H1 (cell line): ENCODE measurements around the gene MASP1. TPM values are rescaled to one million over a fixed set of nuclear protein-coding genes. Genes with fewer than 3 reads are reported as not detected.
A peak's percentile ranks its signal among the peaks of the same experiment; 100 is the strongest.

Experiments
- CTCF ChIA-PET: fragments of 300-600 bp; sonication (Branson Sonifier 250); formaldehyde crosslinking; loops from one replicate; lab custom pipeline; 2021; ENCODE audit not compliant: partially characterized antibody; lab: Charles Lee
- POLR2A ChIA-PET: fragments of 300-600 bp; sonication (Branson Sonifier 250); formaldehyde crosslinking; loops from one replicate; lab custom pipeline; 2021; ENCODE audit warnings: inconsistent platforms; ENCODE audit not compliant: partially characterized antibody; lab: Charles Lee
- DNase-seq, 2 experiments: peaks; one replicate each; pipeline versions ENCODE4 v3.0.0 to v3.0.0-alpha.2; 2010 to 2022; ENCODE audit warnings: low spot score in 2 of 2, low read depth in 1 of 2, mixed read lengths in 1 of 2
- FAIRE-seq: peaks from 2 replicates; lab custom pipeline; 2011; peaks lifted over from hg19 to GRCh38; lab: Jason Lieb, UNC
- H2AFZ ChIP-seq: 2 replicates; pipeline ENCODE4 v1.8.1; 2012; ENCODE audit warnings: low read length, inconsistent platforms
- H2AK5ac ChIP-seq: 2 replicates; pipeline ENCODE4 v1.6.1; 2013; ENCODE audit warnings: low read depth, low read length
- H2BK120ac ChIP-seq: replicated peaks from 2 replicates; pipeline ENCODE3; 2013; ENCODE audit warnings: low read depth, low read length, inconsistent platforms
- H2BK12ac ChIP-seq: 2 replicates; pipeline ENCODE4 v1.6.1; 2013; ENCODE audit warnings: low read depth, low read length
- H2BK15ac ChIP-seq: 2 replicates; pipeline ENCODE4 v1.6.1; 2013; ENCODE audit warnings: low read length
- H2BK20ac ChIP-seq: 2 replicates; pipeline ENCODE4 v1.6.1; 2013; ENCODE audit warnings: low read length
- H2BK5ac ChIP-seq: 2 replicates; pipeline ENCODE4 v1.6.1; 2013; ENCODE audit warnings: low read depth, low read length
- H3K14ac ChIP-seq: 2 replicates; pipeline ENCODE4 v1.6.1; 2013; ENCODE audit warnings: inconsistent platforms; ENCODE audit not compliant: insufficient read length
- H3K18ac ChIP-seq: 2 replicates; pipeline ENCODE4 v1.6.1; 2013; ENCODE audit warnings: low read length; ENCODE audit errors: extremely low read depth
- H3K23ac ChIP-seq: 2 replicates; pipeline ENCODE4 v1.6.1; 2013; ENCODE audit warnings: inconsistent platforms; ENCODE audit not compliant: insufficient read length
- H3K23me2 ChIP-seq: 2 replicates; pipeline ENCODE4 v1.6.1; 2013; ENCODE audit warnings: low read depth, low read length
- H3K27ac ChIP-seq: 2 replicates; pipeline ENCODE4 v1.6.1; 2011; ENCODE audit warnings: low read depth, low read length, inconsistent platforms
- H3K27me3 ChIP-seq, 4 experiments: replicated peaks in 1 of 4; 1 replicate in 1 of 4; 2 replicates in 3 of 4; pipeline versions ENCODE4 v1.6.1 to v1.8.1; 2011 to 2013; ENCODE audit warnings: low read length in 3 of 4, mild to moderate bottlenecking in 3 of 4, inconsistent platforms in 2 of 4, mixed read lengths in 2 of 4, moderate library complexity in 1 of 4; ENCODE audit not compliant: control insufficient read depth in 3 of 4, insufficient read depth in 3 of 4; ENCODE audit errors: extremely low read depth in 1 of 4
- H3K36me3 ChIP-seq, 4 experiments: 2 replicates each; pipeline versions ENCODE4 v1.6.1 to v1.8.1; 2011 to 2013; ENCODE audit warnings: mild to moderate bottlenecking in 4 of 4, low read length in 3 of 4, moderate library complexity in 2 of 4, control low read depth in 1 of 4, inconsistent platforms in 1 of 4; ENCODE audit not compliant: insufficient read depth in 4 of 4, control insufficient read depth in 2 of 4
- H3K4ac ChIP-seq: replicated peaks from 2 replicates; pipeline ENCODE3; 2013; ENCODE audit warnings: low read length, low read depth, mixed read lengths, inconsistent platforms; ENCODE audit not compliant: insufficient read length
- H3K4me1 ChIP-seq, 4 experiments: replicated peaks in 1 of 4; 1 replicate in 1 of 4; 2 replicates in 3 of 4; pipeline versions ENCODE4 v1.6.1 to v1.8.1; 2011 to 2013; ENCODE audit warnings: low read length in 3 of 4, inconsistent platforms in 2 of 4, mixed read lengths in 1 of 4; ENCODE audit not compliant: insufficient read depth in 4 of 4, control insufficient read depth in 3 of 4
- H3K4me2 ChIP-seq, 2 experiments: 2 replicates each; pipeline versions ENCODE4 v1.6.1 to v1.8.1; 2011 to 2013; ENCODE audit warnings: low read depth in 2 of 2, low read length in 2 of 2, control low read depth in 1 of 2, inconsistent platforms in 1 of 2, mild to moderate bottlenecking in 1 of 2; ENCODE audit not compliant: insufficient read depth in 1 of 2
- H3K4me3 ChIP-seq, 4 experiments: fragments of 200-600, 300-600 bp in 1 of 4; sonication (generic), shearing (Covaris generic), sonication (Bioruptor Twin) in 1 of 4; 2 replicates each; pipeline versions ENCODE4 v1.5.1 to v1.8.1; 2011 to 2016; ENCODE audit warnings: low read length in 4 of 4, low read depth in 3 of 4, control low read depth in 2 of 4, inconsistent platforms in 2 of 4, mild to moderate bottlenecking in 2 of 4, mixed read lengths in 1 of 4, moderate library complexity in 1 of 4; ENCODE audit not compliant: insufficient read depth in 2 of 4; ENCODE audit errors: extremely low read depth in 1 of 4
- H3K56ac ChIP-seq: replicated peaks from 2 replicates; pipeline ENCODE3; 2013; ENCODE audit warnings: low read depth, mild to moderate bottlenecking, mixed read lengths, low read length, inconsistent platforms; ENCODE audit not compliant: insufficient read length
- H3K79me1 ChIP-seq: 2 replicates; pipeline ENCODE4 v1.6.1; 2013; ENCODE audit warnings: low read depth, low read length, control low read depth
- H3K79me2 ChIP-seq, 2 experiments: 2 replicates each; pipeline versions ENCODE4 v1.6.1 to v1.8.1; 2012 to 2013; ENCODE audit warnings: low read length in 2 of 2, mild to moderate bottlenecking in 2 of 2, inconsistent platforms in 1 of 2; ENCODE audit not compliant: insufficient read depth in 2 of 2, control insufficient read depth in 1 of 2
- H3K9ac ChIP-seq, 4 experiments: replicated peaks in 1 of 4; 1 replicate in 1 of 4; 2 replicates in 3 of 4; pipeline versions ENCODE4 v1.6.1 to v1.8.1; 2011 to 2013; ENCODE audit warnings: low read depth in 3 of 4, low read length in 3 of 4, control low read depth in 2 of 4, mild to moderate bottlenecking in 2 of 4, moderate library complexity in 2 of 4, inconsistent platforms in 1 of 4; ENCODE audit errors: extremely low read depth in 1 of 4
- H3K9me3 ChIP-seq, 2 experiments: 2 replicates each; pipeline versions ENCODE4 v1.6.1 to v1.8.1; 2012 to 2013; ENCODE audit warnings: mild to moderate bottlenecking in 2 of 2, moderate library complexity in 2 of 2, control low read depth in 1 of 2, inconsistent platforms in 1 of 2, low read depth in 1 of 2, low read length in 1 of 2, mixed read lengths in 1 of 2; ENCODE audit not compliant: insufficient read depth in 2 of 2
- H4K20me1 ChIP-seq, 2 experiments: replicated peaks in 1 of 2; 2 replicates each; pipeline versions ENCODE3 to v1.8.1; 2011 to 2013; ENCODE audit warnings: inconsistent platforms in 2 of 2, low read length in 2 of 2, mild to moderate bottlenecking in 1 of 2; ENCODE audit not compliant: insufficient read depth in 2 of 2, control insufficient read depth in 1 of 2
- H4K5ac ChIP-seq: 2 replicates; pipeline ENCODE4 v1.6.1; 2013; ENCODE audit warnings: low read length, low read depth, mixed read lengths, inconsistent platforms; ENCODE audit not compliant: insufficient read length
- H4K8ac ChIP-seq: 2 replicates; pipeline ENCODE4 v1.8.0; 2013; ENCODE audit warnings: mild to moderate bottlenecking, moderate library complexity, low read length, inconsistent platforms; ENCODE audit not compliant: insufficient read depth; ENCODE audit errors: extremely low read depth
- H4K91ac ChIP-seq: replicated peaks from 2 replicates; pipeline ENCODE3; 2013; ENCODE audit warnings: low read length, mixed read lengths, inconsistent platforms; ENCODE audit not compliant: insufficient read length
- BCL11A ChIP-seq, 2 experiments: IDR thresholded peaks; one replicate each; pipeline ENCODE4 v1.6.1; 2011; ENCODE audit warnings: low read depth in 2 of 2, low read length in 2 of 2, mild to moderate bottlenecking in 2 of 2
- CEBPB ChIP-seq: IDR thresholded peaks from 2 replicates; pipeline ENCODE4 v1.6.1; 2012; ENCODE audit warnings: low read depth, low read length
- GABPA ChIP-seq: IDR thresholded peaks from 2 replicates; pipeline ENCODE4 v1.6.1; 2011; ENCODE audit warnings: mild to moderate bottlenecking, low read length, moderate library complexity, borderline replicate concordance; ENCODE audit not compliant: insufficient read depth
- GTF2F1 ChIP-seq: IDR thresholded peaks from 2 replicates; pipeline ENCODE4 v1.6.1; 2012; ENCODE audit warnings: low read depth, low read length, improper control_type of control experiment, borderline replicate concordance
- HDAC2 ChIP-seq, 2 experiments: fragments of 300-600 bp in 1 of 2; sonication (generic) in 1 of 2; IDR thresholded peaks; 2 replicates each; pipeline ENCODE4 v1.6.1; 2011 to 2012; ENCODE audit warnings: low read depth in 2 of 2, low read length in 2 of 2, mild to moderate bottlenecking in 2 of 2, moderate library complexity in 2 of 2, borderline replicate concordance in 1 of 2, inconsistent platforms in 1 of 2
- HDAC6 ChIP-seq: IDR thresholded peaks from one replicate; pipeline ENCODE4 v1.7.1; 2012; ENCODE audit warnings: low read depth, mild to moderate bottlenecking, inconsistent platforms, low read length, moderate library complexity
- PHF8 ChIP-seq: fragments of 200-600 bp; sonication (generic); conservative IDR thresholded peaks from 2 replicates; pipeline ENCODE4 v1.7.1; 2012; ENCODE audit warnings: low read depth, mild to moderate bottlenecking, inconsistent platforms, low read length, moderate library complexity
- POLR2AphosphoS5 ChIP-seq: IDR thresholded peaks from 2 replicates; pipeline ENCODE4 v1.6.1; 2011; ENCODE audit warnings: low read depth, low read length
- RBBP5 ChIP-seq: IDR thresholded peaks from 2 replicates; pipeline ENCODE4 v1.7.1; 2012; ENCODE audit warnings: low read depth, mild to moderate bottlenecking, inconsistent platforms, low read length, moderate library complexity, borderline replicate concordance
- RFX5 ChIP-seq: IDR thresholded peaks from 2 replicates; pipeline ENCODE4 v1.6.1; 2011; ENCODE audit warnings: low read depth, low read length, improper control_type of control experiment, borderline replicate concordance
- RNF2 ChIP-seq: fragments of 200-900, 300-1000 bp; sonication (generic); IDR thresholded peaks from 2 replicates; pipeline ENCODE4 v1.7.1; 2016; ENCODE audit warnings: borderline replicate concordance, low read depth, mild to moderate bottlenecking, antibody characterized with exemption, low read length; ENCODE audit not compliant: poor library complexity, severe bottlenecking; ENCODE audit errors: missing control alignments
- SP1 ChIP-seq: IDR thresholded peaks from 2 replicates; pipeline ENCODE4 v1.6.1; 2011; ENCODE audit warnings: low read depth, low read length
- SUZ12 ChIP-seq: fragments of 200-600 bp; sonication (generic); IDR thresholded peaks from 2 replicates; pipeline ENCODE4 v1.6.1; 2012; ENCODE audit warnings: mild to moderate bottlenecking, inconsistent platforms, low read length, moderate library complexity, mixed read lengths
- TEAD4 ChIP-seq: IDR thresholded peaks from 2 replicates; pipeline ENCODE4 v1.6.1; 2012; ENCODE audit warnings: low read depth, low read length, inconsistent platforms, mixed read lengths
- WGBS, 2 experiments: shearing (Covaris generic) in 1 of 2; methylation state at CpG; one replicate each; pipeline versions ENCODE4 v1.1.6 to v1.1.7; 2013 to 2015; ENCODE audit warnings: low lambda C conversion rate in 2 of 2, mixed read lengths in 2 of 2, inconsistent platforms in 1 of 2, low coverage in 1 of 2, missing lambda C conversion rate in 1 of 2; ENCODE audit not compliant: insufficient replicate concordance in 2 of 2, insufficient coverage in 1 of 2, insufficient read length in 1 of 2; ENCODE audit errors: extremely low coverage in 1 of 2, missing lambda C conversion rate in 1 of 2; 5-methylcytosine and 5-hydroxymethylcytosine counted together
- polyA plus RNA-seq, 7 experiments: library from polyadenylated mRNA; depleted of rRNA in 3 of 7; stranded (reverse) in 5 of 7; unstranded in 2 of 7; fragments of >200 nt in 5 of 7; fragments of 200-250 nt in 2 of 7; gene quantifications; 1 replicate in 5 of 7; 2 replicates in 1 of 7; 4 replicates in 1 of 7; pipeline versions ENCODE4 v1.2.1 to v1.2.3, GENCODE V29; 2011 to 2013; ENCODE audit warnings: missing spikeins in 2 of 7, mixed read lengths in 2 of 7
- total RNA-seq: library from RNA; stranded (reverse); fragmentation: NEBNext Ultra II Directional; extraction: Animal tissue kit (Norgen Biotek cat#: 25700); gene quantifications from 2 replicates; pipeline ENCODE4 v1.2.1, GENCODE V29; 2021

The MASP1 gene
- total and polyA plus RNA-seq, 2 of the 8 experiments (the other 6 are each of a cell fraction or from before 2014, with no cell fraction given): 2.7 to 3.5 TPM

- no peak for DNase-seq
- ChIA-PET POLR2A (no interaction called here), CTCF (interaction anchor here (0.7 to 15.7 kb wide), 17 partner anchors 11 to 491 kb away, joined by 3 to 236 read pairs (median 4); no protein-coding TSS in a partner anchor)
- Histone ChIP-seq H2BK20ac (no peak overlapping the region), H3K79me1 (no peaks in the 10 kb centered on the region), H2AK5ac (no peak overlapping the region), H3K4ac (no peak overlapping the region), H3K9me3 (no peaks in the 10 kb centered on the region), H2BK15ac (peak overlapping the region; percentile 54; the same call in 1 of the 2 replicates), H3K27me3 (no peaks in the 10 kb centered on the region), H3K4me2 (no peak overlapping the region), H3K23ac (no peak overlapping the region), H3K79me2 (no peaks in the 10 kb centered on the region), H4K20me1 (no peaks in the 10 kb centered on the region), H2AFZ (no peak overlapping the region), H3K23me2 (no peaks in the 10 kb centered on the region), H2BK12ac (no peak overlapping the region), H3K14ac (no peak overlapping the region), H2BK120ac (no peak overlapping the region), H2BK5ac (no peak overlapping the region), H3K4me3 (no peak overlapping the region), H3K9ac (no peak overlapping the region), H3K56ac (no peak overlapping the region), H3K36me3 (no peaks in the 10 kb centered on the region), H4K91ac (no peak overlapping the region), H4K8ac (no peak overlapping the region), H4K5ac (no peak overlapping the region), H3K4me1 (peaks cover 0 to 4% (median 1%) of the 10 kb centered on the region in 4 experiments; a peak in 3 of 7 replicates), H3K18ac (no peak overlapping the region), H3K27ac (no peak overlapping the region)
- 87% methylated on average over 3 of the region's 3 CpGs; no CpG with 5 or more reads in 1 of the 2 experiments for WGBS, 2 experiments
- FAIRE-seq: no peak
- TF ChIP-seq SUZ12 (no peak), RBBP5 (no peak), TEAD4 (no peak), SP1 (no peak), PHF8 (no peak), HDAC6 (no peak), RNF2 (no peak), GTF2F1 (no peak), POLR2AphosphoS5 (no peak), BCL11A (IDR thresholded peaks at IDR 0.05; ENCODE audit: low read depth in 2 of 2, low read length in 2 of 2) (no peak), CEBPB (no peak), RFX5 (no peak), GABPA (no peak), HDAC2 (IDR thresholded peaks at IDR 0.05; ENCODE audit: borderline replicate concordance in 1 of 2, low read depth in 2 of 2, low read length in 2 of 2) (no peak)
These were observed 67.7 kb downstream of the MASP1 start for GRCh38 chr3:187223799-187224198.
